Panc1 (cell line): ENCODE results near the gene ARID4A. TPM values are rescaled to one million over a fixed set of nuclear protein-coding genes. Genes with fewer than 3 reads are reported as not detected.

ENCODE experiments used
- ATAC-seq: fragments of 200-7000 bp; cut with Tn5 transposase; 2 replicates; pipeline ENCODE4 v1.9.1; 2020; ENCODE audit warnings: mild to moderate bottlenecking, moderate library complexity
- BruUV-seq: library from RNA; stranded (reverse); fragments of 400-500 nt; replicated peaks from 2 replicates; lab custom pipeline; 2021; lab: Mats Ljungman, UMichigan
- CTCF ChIA-PET: fragments of 300-600 bp; sonication (Branson Sonifier 250); formaldehyde crosslinking; loops from one replicate; lab custom pipeline; 2022; ENCODE audit warnings: antibody characterized with exemption; lab: Charles Lee
- POLR2A ChIA-PET: fragments of 300-600 bp; sonication (Branson Sonifier 250); formaldehyde crosslinking; loops from one replicate; lab custom pipeline; 2022; ENCODE audit warnings: antibody characterized with exemption; lab: Charles Lee
- DNase-seq: peaks from one replicate; pipeline ENCODE4 v3.0.0-alpha.2; 2010; ENCODE audit warnings: low read depth, low spot score
- H3K27ac ChIP-seq: 2 replicates; pipeline ENCODE4 v1.5.1; 2011; ENCODE audit warnings: mild to moderate bottlenecking, low read length, inconsistent platforms
- H3K27me3 ChIP-seq: fragments of 200-500 bp; sonication (Bioruptor generic); 2 replicates; pipeline ENCODE4 v1.6.0; 2014; ENCODE audit warnings: low read length, inconsistent platforms; ENCODE audit not compliant: control insufficient read depth, insufficient read depth
- H3K36me3 ChIP-seq: fragments of 200-500 bp; sonication (Bioruptor generic); 2 replicates; pipeline ENCODE4 v1.5.1; 2014; ENCODE audit warnings: inconsistent platforms, mild to moderate bottlenecking, low read length, moderate library complexity; ENCODE audit not compliant: control insufficient read depth, insufficient read depth
- H3K4me1 ChIP-seq: 2 replicates; pipeline ENCODE4 v1.5.1; 2011; ENCODE audit warnings: inconsistent platforms, mild to moderate bottlenecking, low read length, moderate library complexity; ENCODE audit not compliant: control insufficient read depth, insufficient read depth
- H3K4me3 ChIP-seq, 2 experiments: 2 replicates each; pipeline ENCODE4 v1.5.1; 2011 to 2012; ENCODE audit warnings: low read depth in 2 of 2, low read length in 2 of 2, mild to moderate bottlenecking in 2 of 2, inconsistent platforms in 1 of 2, moderate library complexity in 1 of 2
- H3K9me3 ChIP-seq: fragments of 200-500 bp; sonication (Bioruptor generic); 2 replicates; pipeline ENCODE4 v1.5.1; 2014; ENCODE audit warnings: low read depth, mild to moderate bottlenecking, inconsistent platforms, low read length, moderate library complexity; ENCODE audit not compliant: control insufficient read depth, insufficient read depth
- POLR2AphosphoS5 ChIP-seq: IDR thresholded peaks from 2 replicates; pipeline ENCODE4 v1.6.1; 2012; ENCODE audit warnings: mild to moderate bottlenecking, low read depth, low read length, moderate library complexity
- SIN3A ChIP-seq: IDR thresholded peaks from 2 replicates; pipeline ENCODE4 v1.6.1; 2012; ENCODE audit warnings: low read depth, mild to moderate bottlenecking, low read length, moderate library complexity, borderline replicate concordance; ENCODE audit not compliant: insufficient read depth
- TCF7L2 ChIP-seq: IDR thresholded peaks from 2 replicates; pipeline ENCODE4 v1.6.1; 2011; ENCODE audit warnings: mild to moderate bottlenecking, low read depth, low read length, inconsistent platforms
- in situ Hi-C: cut with HindIII; loops from 2 replicates; pipeline ENCODE4 v1.10.0; 2016; ENCODE audit warnings: low sequenced_read_pairs, low pct_unique_long_range_greater_than_20kb
- intact Hi-C: fragments of 100-400 bp; cut with micrococcal nuclease; formaldehyde crosslinking; loops from one replicate; pipeline ENCODE4 v1.10.0; 2022; ENCODE audit not compliant: unreplicated experiment
- total RNA-seq: library from RNA; stranded (reverse); gene quantifications from one replicate; pipeline ENCODE4 v1.2.1, GENCODE V29; 2021; ENCODE audit not compliant: unreplicated experiment
- TF ChIP-seq, protein P1 (sequence below), 2 experiments: IDR thresholded peaks; 2 replicates each; pipeline ENCODE4 v1.6.1; 2011 to 2012; ENCODE audit warnings: low read depth in 2 of 2, control low read depth in 1 of 2, low read length in 1 of 2, mild to moderate bottlenecking in 1 of 2, moderate library complexity in 1 of 2; ENCODE audit not compliant: insufficient read depth in 1 of 2
- TF ChIP-seq, protein P2 (sequence below): fragments of 450-650 bp; IDR thresholded peaks from 2 replicates; pipeline ENCODE4 v1.5.1; 2017; ENCODE audit warnings: mild to moderate bottlenecking

ARID4A gene
- total RNA-seq, 1 experiment from 2014 or later: 11.4 TPM

GRCh38 chr14:58299401-58300330, 1.3 kb downstream of the ARID4A start:
- peaks cover 7% of the 10 kb centered on the region; the same call in 1 of the 2 replicates for H3K4me1 ChIP-seq
- in situ Hi-C loops: no loop called here
- ChIA-PET CTCF (no interaction called here), POLR2A (no interaction called here)
- peaks cover 15% of the 10 kb centered on the region for H3K36me3 ChIP-seq
- ATAC-seq (no peak), DNase-seq (no peak)
- H3K27me3 ChIP-seq: no peaks in the 10 kb centered on the region
- BruUV-seq: no TSS peak
- no peaks in the 10 kb centered on the region for H3K9me3 ChIP-seq
- 0 out of 2 replicates have a peak, but pooled peaks have one; percentile 33 for TF ChIP-seq SIN3A
- no peak for TF ChIP-seq TCF7L2
- TF ChIP-seq, protein P1, sequence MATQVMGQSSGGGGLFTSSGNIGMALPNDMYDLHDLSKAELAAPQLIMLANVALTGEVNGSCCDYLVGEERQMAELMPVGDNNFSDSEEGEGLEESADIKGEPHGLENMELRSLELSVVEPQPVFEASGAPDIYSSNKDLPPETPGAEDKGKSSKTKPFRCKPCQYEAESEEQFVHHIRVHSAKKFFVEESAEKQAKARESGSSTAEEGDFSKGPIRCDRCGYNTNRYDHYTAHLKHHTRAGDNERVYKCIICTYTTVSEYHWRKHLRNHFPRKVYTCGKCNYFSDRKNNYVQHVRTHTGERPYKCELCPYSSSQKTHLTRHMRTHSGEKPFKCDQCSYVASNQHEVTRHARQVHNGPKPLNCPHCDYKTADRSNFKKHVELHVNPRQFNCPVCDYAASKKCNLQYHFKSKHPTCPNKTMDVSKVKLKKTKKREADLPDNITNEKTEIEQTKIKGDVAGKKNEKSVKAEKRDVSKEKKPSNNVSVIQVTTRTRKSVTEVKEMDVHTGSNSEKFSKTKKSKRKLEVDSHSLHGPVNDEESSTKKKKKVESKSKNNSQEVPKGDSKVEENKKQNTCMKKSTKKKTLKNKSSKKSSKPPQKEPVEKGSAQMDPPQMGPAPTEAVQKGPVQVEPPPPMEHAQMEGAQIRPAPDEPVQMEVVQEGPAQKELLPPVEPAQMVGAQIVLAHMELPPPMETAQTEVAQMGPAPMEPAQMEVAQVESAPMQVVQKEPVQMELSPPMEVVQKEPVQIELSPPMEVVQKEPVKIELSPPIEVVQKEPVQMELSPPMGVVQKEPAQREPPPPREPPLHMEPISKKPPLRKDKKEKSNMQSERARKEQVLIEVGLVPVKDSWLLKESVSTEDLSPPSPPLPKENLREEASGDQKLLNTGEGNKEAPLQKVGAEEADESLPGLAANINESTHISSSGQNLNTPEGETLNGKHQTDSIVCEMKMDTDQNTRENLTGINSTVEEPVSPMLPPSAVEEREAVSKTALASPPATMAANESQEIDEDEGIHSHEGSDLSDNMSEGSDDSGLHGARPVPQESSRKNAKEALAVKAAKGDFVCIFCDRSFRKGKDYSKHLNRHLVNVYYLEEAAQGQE (IDR thresholded peaks at IDR 0.05; ENCODE audit: insufficient read depth in 1 of 2, low read depth in 2 of 2, low read length in 1 of 2): no peak
- intact Hi-C loops: no loop called here
- peak overlapping the region; percentile 86 to 99 for H3K4me3 ChIP-seq
- H3K27ac ChIP-seq: peak overlapping the region; percentile 80

DNA sequence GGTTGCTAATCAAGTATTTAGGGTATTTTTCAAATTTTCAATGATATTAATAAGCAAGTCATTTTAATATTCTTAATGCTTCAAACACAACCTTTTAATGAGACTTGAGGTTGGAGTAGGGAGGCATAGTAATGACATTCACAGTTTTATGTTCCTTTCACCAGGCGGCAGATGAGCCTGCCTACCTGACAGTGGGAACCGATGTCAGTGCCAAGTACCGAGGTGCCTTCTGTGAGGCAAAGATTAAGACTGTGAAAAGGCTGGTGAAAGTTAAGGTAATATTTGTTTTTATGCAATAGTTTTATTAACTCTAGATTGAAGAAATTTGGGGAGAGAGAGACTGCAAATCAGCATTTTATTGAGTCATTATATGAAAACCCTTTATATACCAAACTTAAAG, 3.1 kb downstream of the ARID4A start:
- no peaks in the 10 kb centered on the region for H3K9me3 ChIP-seq
- intact Hi-C loops (no loop called here), in situ Hi-C loops (no loop called here)
- H3K36me3 ChIP-seq: peaks cover 20% of the 10 kb centered on the region
- H3K4me3 ChIP-seq: no peak overlapping the region
- no peak for DNase-seq
- BruUV-seq: no TSS peak
- peaks cover 7% of the 10 kb centered on the region; the same call in 1 of the 2 replicates for H3K4me1 ChIP-seq
- no peaks in the 10 kb centered on the region for H3K27me3 ChIP-seq
- POLR2A ChIA-PET: no interaction called here
- TF ChIP-seq, protein P1 (IDR thresholded peaks at IDR 0.05; ENCODE audit: insufficient read depth in 1 of 2, low read depth in 2 of 2, low read length in 1 of 2): no peak
- TF ChIP-seq, protein P2, sequence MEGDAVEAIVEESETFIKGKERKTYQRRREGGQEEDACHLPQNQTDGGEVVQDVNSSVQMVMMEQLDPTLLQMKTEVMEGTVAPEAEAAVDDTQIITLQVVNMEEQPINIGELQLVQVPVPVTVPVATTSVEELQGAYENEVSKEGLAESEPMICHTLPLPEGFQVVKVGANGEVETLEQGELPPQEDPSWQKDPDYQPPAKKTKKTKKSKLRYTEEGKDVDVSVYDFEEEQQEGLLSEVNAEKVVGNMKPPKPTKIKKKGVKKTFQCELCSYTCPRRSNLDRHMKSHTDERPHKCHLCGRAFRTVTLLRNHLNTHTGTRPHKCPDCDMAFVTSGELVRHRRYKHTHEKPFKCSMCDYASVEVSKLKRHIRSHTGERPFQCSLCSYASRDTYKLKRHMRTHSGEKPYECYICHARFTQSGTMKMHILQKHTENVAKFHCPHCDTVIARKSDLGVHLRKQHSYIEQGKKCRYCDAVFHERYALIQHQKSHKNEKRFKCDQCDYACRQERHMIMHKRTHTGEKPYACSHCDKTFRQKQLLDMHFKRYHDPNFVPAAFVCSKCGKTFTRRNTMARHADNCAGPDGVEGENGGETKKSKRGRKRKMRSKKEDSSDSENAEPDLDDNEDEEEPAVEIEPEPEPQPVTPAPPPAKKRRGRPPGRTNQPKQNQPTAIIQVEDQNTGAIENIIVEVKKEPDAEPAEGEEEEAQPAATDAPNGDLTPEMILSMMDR: no peak
- TF ChIP-seq TCF7L2: no peak
- TF ChIP-seq POLR2AphosphoS5: no peak
- no peak for TF ChIP-seq SIN3A
- CTCF ChIA-PET: no interaction called here
- H3K27ac ChIP-seq: no peak overlapping the region
- no peak for ATAC-seq
